Activated CD8-positive, alpha-beta memory T cell treated with anti-CD3 and anti-CD28 coated beads for 4 hours (primary cell): ENCODE measurements around the gene SESTD1.
"Not testable (repeated sequence)": the region's sequence is repeated elsewhere in the genome, so short reads cannot be mapped to it uniquely, and the experiment has no call there.

ENCODE experiments used
- DNase-seq, 2 donors: peaks; one replicate each; pipeline ENCODE4 v3.0.0-alpha.2; 2020; ENCODE audit warnings: low read depth in 2 of 2

The SESTD1 gene

GRCh38 chr2:179239195-179239594 lies 25.4 kb downstream of the SESTD1 start:
- no peak for DNase-seq

- DNase-seq: no peak
Observed at GRCh38 chr2:179238027-179238426, 26.6 kb downstream of the SESTD1 start.

DNA sequence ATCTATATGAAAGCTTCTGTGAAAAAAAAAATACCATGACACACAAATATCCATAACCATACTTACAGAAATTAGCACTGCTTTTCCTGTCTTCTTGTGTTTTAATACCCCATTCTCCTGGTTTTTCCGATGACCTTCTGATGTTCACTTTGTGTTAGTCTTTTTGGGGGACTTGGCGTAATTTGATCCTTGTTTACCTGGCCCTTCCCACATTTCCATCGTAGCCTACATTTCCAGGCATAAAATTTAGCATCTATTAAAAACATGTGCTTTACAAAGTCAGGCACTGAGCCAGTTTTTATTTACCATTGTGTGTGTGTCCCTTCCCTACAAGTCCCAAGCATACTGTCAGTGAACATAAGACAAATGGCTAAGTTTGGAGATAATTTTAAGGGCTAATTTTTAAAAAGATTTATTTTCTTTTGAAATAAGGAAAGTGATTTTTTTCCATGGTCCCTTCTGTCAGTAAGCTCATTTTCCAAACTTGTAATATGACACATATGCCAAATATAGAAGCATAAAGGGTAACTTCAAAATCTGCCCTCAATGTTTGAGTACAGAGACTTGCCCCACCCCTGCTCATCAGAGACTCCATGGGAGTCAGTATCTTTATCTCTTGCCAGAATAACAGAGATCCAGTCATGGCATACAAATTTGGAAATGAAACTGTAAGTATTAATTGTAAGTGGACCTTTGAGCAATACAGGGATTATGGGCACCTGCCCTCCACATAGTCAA lies 27.3 kb downstream of the SESTD1 start:
- no peak for DNase-seq

DNA sequence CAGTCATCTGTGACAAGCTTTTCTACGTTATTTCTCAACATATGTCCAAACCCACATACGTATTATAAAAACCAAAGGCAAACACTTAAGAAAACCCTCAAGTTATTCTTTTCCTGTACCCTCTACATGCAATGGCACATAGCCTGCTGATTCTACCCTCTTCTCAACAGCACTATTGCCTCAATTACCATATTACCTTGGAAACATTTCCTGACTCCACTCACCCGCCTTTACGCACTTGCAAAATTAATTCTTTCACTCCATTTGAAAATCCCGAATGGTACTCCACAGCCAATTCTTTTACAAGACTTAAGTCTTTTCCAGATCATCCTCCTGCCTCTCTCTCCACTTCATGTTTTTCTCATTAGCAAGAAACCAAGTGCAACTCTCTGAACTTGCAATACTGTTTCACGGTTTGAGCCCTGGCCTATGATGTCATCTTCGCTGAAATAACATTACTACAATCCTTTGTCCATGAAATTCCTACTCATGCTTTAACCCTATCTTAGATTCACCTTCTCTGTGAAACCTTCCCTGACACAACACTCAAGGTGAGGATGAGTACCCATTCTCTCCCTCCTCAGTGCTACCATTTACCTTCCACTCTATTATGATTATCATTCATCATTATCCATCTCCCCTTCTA lies 29.0 kb downstream of the SESTD1 start:
- no peak for DNase-seq

- no peak for DNase-seq
Observed at GRCh38 chr2:179234658-179235240, 29.9 kb downstream of the SESTD1 start.

DNA sequence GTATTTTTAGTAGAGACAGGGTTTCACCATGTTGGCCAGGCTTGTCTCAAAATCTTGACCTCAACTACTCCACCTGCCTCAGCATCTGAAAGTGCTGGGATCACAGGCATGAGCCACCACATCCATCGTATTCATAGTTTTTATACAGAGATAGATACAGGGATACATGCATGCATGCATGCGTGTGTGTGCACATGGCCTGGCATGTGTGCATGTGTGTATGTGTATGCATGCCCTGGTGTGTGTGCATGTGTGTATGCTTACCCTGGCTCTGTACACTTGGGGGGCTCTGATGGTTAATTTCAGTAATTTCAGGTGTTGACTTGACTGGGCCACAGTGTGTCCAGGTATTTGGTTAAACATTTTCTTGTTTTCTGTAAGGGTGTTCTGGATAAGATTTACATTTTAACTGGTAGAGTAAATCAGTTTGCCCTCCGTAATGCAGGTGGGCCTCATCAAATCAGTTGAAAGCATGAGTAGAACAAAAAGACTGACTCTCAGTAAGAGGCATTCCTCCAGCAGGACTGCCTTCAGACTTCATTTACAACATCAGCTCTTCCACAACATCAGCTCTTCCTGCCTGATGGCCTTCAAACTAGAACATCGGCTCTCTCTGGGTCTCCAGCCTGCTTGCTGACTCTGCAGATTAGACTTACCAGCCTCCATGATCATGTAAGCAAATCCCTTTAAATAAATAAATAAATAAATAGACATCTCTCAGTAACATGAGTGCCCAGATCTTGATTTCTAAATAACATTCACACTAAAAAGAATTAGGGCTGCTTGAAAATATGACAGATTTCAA lies 30.8 kb downstream of the SESTD1 start:
- no peak for DNase-seq

DNA sequence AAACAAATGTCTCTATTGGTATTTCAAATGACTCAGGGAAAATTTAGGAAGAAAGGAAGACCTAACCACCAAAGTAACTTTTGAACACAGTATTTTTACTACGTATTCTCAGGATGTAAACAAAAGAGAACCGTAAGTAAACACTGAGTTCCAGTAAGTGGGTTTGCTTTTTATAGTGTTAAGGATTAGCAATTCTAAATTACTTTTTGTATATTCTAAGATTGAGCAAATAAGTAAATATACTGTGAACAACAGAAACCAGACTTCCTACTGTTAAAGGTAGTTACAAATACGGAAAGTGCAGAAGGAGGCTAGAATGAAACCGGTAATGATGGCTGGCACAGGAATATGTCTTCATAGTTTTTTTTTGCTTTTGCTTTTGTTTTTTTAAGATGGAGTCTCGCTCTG lies 31.5 kb downstream of the SESTD1 start:
- no peak for DNase-seq

DNA sequence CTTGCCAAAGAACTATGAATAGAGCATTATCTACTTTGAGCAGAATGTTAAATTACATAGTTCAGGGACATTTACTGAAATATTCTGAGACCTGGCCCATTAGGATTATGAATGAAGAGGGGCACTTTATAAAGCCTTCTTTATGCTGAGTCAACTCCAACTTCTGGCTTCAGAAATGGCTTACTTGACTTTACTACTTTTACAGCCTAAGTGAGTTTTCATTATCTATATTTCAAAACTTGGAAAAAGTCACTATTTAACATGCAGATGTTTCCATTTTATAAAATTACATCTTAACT lies 37.7 kb downstream of the SESTD1 start:
- no peak for DNase-seq

DNA sequence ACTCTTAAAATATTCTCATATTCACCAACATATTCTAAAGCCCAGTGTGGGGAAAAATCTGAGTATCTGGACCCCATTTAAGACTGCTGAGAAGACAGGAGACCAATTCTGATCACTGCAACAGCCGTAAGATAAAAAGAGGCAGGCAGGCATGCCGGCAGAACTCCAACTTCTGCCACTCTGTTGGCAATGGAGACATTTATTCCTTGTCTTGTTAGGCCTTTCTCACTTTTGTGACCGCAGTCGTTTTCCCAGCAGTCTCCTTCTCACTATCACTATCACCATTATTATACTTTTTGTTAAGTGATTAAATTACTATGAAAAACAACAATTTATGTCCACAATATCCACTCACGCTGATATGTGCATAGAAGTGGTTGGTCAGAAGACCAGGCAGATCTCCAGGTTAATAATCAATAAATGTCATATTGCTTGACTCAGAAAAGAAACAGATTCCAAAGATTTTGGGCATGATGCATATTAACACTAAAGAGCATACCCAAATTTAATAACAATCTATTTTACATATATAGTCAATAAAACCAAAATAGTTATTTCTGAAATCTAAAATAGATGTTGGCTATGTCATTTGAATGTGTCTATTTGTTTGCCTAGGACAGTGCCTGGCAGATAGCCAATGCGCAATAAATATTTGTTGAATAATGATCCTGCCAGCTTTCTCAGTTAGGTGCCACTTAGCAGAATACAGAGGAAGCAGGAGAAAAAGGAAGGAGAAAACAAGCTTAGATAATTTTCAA lies 38.2 kb downstream of the SESTD1 start:
- no peak for DNase-seq

DNA sequence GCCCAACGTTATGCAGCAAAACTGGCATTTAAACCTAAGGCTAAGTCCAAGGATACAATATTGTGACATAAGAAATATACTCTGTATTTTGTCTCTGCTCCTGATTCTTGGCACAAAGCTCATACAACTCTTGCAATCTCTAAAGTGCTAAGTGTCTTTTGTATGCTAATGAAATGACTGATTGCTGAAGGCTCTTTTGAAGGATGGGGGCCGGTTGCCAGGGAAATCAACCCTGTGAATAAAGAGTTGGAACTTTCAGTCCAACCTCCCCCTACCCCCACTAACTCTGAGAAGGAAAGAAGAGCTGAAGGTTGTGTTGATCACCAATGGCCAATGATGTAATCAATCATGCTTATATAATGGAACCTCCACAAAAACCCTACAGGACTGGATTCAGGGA lies 40.3 kb downstream of the SESTD1 start:
- DNase-seq: no peak

DNA sequence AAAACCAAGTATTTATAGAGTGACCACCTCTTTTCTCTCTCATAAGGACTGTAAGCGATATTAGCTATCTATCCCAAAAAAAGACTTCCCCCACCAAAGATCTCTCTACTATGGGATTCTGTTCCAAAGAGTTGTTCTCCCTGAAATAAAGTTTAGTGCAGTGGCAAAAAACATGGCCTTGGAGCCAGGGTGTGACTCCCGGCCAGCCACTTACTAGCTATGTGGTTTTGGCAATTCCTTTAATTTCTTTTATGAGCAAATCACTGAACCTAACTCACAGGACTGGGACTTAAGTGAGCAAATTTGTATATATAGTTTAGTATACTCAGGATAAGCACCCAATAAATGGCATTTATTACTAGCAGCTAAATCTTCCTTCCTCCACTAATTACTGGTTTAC lies 42.6 kb downstream of the SESTD1 start:
- DNase-seq: no peak

- DNase-seq: peak in 1 of 2 donors; percentile 15
Observed at GRCh38 chr2:179218848-179219594, 45.6 kb downstream of the SESTD1 start.

GRCh38 chr2:179214671-179215070 lies 50.0 kb downstream of the SESTD1 start:
- DNase-seq: not testable (repeated sequence)

DNA sequence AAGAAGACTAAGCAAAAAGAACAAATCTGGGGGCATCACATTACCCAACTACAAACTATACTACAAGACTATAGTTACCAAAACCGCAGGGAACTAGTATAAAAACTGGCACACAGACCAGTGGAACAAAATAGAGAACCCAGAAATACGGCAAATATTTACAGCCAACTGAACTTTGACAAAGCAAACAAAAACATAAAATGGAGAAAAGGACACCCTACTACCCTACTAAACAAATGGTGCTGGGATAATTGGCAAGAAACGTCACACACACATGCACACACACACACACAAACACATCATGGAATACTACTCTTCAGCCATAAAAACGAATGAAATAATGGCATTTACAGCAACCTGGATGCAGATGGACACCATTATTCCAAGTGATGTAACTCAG lies 53.3 kb downstream of the SESTD1 start:
- no peak for DNase-seq

DNA sequence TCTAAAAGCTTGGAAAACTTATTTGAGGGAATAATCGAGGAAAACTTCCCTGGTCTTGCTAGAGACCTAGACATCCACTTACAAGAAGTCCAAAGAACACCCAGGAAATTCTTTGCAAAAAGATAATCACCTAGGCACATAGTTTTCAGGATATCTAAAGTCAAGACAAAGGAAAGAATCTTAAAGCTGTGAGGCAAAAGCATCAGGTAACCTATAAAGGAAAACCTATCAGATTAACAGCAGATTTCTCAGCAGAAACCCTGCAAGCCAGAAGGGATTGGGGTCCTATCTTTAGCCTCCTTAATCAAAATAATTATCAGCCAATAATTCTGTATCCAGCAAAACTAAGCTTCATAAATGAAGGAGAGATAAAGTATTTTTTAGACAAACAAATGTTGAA lies 56.4 kb downstream of the SESTD1 start:
- not testable (repeated sequence) for DNase-seq

DNA sequence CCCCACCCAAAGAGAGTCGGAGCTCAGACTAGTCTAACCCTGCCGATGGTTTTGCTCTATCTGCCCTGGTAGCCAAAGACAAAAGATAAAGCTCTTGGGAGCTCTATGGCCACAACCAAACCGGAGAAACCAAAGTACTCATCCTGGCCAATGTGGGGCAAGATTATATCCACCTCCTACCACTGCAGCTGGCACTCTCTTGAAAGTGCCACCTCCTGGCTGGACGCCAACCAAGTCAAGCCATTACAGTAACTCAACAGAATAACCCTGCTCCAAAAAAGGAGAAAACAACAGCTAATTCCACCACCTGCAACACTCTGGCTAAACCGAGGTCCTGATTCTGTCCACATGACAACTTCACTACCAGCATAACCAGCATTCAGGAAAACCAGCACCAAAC lies 57.6 kb downstream of the SESTD1 start:
- no peak for DNase-seq

GRCh38 chr2:179201869-179202268 lies 62.8 kb downstream of the SESTD1 start:
- no peak for DNase-seq

GRCh38 chr2:179195926-179196590 lies 68.6 kb downstream of the SESTD1 start:
- DNase-seq: not testable (repeated sequence)

DNA sequence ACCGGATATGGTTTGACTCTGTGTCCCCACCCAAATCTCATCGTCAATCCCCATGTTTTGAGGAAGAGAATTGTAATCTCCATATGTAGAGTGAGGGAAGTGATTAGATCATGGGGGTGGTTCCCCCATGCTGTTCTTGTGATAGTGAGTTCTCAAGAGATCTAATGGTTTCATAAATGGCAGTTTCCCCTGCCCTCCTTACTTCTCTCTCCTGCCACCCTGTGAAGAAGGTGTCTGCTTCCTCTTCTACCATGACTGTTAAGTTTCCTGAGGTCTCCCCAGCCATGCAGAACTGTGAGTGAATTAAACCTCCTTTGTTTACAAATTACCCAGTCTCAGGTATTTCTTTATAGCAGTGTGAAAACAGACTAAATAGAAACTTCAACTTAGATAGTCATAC lies 69.5 kb downstream of the SESTD1 start:
- no peak for DNase-seq

DNA sequence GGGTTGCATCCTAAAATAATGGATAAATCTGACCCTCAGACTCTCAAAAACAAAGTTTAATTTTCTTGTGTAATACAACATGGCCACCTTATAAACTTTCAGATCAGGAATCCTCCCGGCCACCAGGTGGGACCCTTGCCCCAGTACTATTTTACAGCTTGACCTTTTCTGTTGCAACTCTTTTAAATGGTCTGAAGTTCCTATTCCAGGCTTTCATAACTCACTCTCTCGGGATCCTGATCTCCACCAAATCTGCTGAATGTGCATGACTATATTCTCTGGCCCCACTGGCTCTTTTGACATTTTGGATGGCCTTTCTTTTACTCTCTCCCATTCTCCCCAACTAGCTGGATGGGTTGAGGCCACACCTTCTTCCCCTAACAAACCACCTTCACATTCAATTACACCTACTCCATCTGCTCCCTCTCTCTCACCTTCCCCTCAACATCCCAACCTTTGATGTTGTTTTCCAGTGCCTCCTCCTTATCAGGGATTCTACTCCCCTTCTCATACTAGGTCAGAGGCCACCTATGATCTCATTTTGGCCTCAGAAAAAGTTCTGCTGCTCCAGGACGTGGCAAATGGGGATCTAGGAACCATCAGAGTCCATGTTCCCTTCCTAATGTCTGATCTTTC lies 70.8 kb downstream of the SESTD1 start:
- no peak for DNase-seq
